GM23338 (cell line): Measurements from ENCODE around the gene NXPH2.

Source experiments
- CREB1 ChIP-seq: fragments of 250-450 bp; sonication (Bioruptor Pico); IDR thresholded peaks from 2 replicates; pipeline ENCODE4 v1.5.0; 2020; ENCODE audit warnings: low read depth, mild to moderate bottlenecking, moderate library complexity
- EZH2 ChIP-seq: fragments of 200-600 bp; sonication (generic); IDR thresholded peaks from one replicate; pipeline ENCODE4 v1.8.0; 2017; ENCODE audit warnings: antibody characterized with exemption, mild to moderate bottlenecking, low read depth; ENCODE audit not compliant: unreplicated experiment
- EZH2phosphoT487 ChIP-seq: fragments of 200-600 bp; sonication (generic); IDR thresholded peaks from one replicate; pipeline ENCODE4 v1.8.1; 2018; ENCODE audit warnings: antibody characterized with exemption; ENCODE audit not compliant: unreplicated experiment
- JUNB ChIP-seq: IDR thresholded peaks from one replicate; pipeline ENCODE4 v1.6.1; 2016; ENCODE audit warnings: antibody characterized with exemption; ENCODE audit not compliant: unreplicated experiment
- POLR2AphosphoS5 ChIP-seq: IDR thresholded peaks from 2 replicates; pipeline ENCODE4 v1.6.1; 2016; ENCODE audit warnings: antibody characterized with exemption, low read depth
- STAT1 ChIP-seq: IDR thresholded peaks from one replicate; pipeline ENCODE4 v1.6.1; 2016; ENCODE audit warnings: antibody characterized with exemption; ENCODE audit not compliant: unreplicated experiment
- ZNF331 ChIP-seq: fragments of 250-450 bp; sonication (Bioruptor Pico); IDR thresholded peaks from 2 replicates; pipeline ENCODE4 v1.5.0; 2020; ENCODE audit warnings: low read depth, mild to moderate bottlenecking, moderate library complexity
- TF ChIP-seq, protein P1 (sequence below), 2 experiments: fragments of 200-600 bp in 1 of 2; sonication (generic) in 1 of 2; conservative IDR thresholded peaks; 2 replicates each; pipeline versions ENCODE4 v1.5.1 to v1.6.1; 2016 to 2017; ENCODE audit warnings: antibody characterized with exemption in 2 of 2, low read depth in 2 of 2, mild to moderate bottlenecking in 2 of 2, moderate library complexity in 1 of 2
- TF ChIP-seq, protein P2 (sequence below): IDR thresholded peaks from one replicate; pipeline ENCODE4 v1.6.1; 2018; ENCODE audit warnings: antibody characterized with exemption; ENCODE audit not compliant: unreplicated experiment
- TF ChIP-seq, protein P3 (sequence below): IDR thresholded peaks from 2 replicates; pipeline ENCODE4 v1.6.1; 2016; ENCODE audit warnings: antibody characterized with exemption

DNA sequence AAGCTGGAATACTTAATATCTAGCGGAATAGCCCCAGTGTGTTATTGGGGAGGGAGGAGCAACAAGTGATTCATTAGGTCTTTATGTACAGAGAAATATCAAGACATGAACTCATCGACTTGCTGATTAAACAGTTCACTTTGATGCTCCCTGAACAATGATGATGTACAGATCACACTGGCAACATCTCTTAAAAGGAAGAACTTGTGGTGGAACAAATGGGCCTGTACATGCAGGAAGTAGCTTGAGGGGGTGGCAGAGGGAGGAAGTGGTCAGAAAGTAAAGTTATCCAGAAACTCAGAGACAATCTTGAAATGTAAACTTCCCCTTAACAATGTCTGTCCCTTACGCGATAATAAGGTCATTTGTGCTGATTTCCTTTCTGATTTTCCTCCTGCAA lies 90.5 kb downstream of the NXPH2 start:
- TF ChIP-seq, protein P1, sequence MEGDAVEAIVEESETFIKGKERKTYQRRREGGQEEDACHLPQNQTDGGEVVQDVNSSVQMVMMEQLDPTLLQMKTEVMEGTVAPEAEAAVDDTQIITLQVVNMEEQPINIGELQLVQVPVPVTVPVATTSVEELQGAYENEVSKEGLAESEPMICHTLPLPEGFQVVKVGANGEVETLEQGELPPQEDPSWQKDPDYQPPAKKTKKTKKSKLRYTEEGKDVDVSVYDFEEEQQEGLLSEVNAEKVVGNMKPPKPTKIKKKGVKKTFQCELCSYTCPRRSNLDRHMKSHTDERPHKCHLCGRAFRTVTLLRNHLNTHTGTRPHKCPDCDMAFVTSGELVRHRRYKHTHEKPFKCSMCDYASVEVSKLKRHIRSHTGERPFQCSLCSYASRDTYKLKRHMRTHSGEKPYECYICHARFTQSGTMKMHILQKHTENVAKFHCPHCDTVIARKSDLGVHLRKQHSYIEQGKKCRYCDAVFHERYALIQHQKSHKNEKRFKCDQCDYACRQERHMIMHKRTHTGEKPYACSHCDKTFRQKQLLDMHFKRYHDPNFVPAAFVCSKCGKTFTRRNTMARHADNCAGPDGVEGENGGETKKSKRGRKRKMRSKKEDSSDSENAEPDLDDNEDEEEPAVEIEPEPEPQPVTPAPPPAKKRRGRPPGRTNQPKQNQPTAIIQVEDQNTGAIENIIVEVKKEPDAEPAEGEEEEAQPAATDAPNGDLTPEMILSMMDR (conservative IDR thresholded peaks at IDR 0.05; ENCODE audit: low read depth in 2 of 2) = no peak
- TF ChIP-seq, protein P2, sequence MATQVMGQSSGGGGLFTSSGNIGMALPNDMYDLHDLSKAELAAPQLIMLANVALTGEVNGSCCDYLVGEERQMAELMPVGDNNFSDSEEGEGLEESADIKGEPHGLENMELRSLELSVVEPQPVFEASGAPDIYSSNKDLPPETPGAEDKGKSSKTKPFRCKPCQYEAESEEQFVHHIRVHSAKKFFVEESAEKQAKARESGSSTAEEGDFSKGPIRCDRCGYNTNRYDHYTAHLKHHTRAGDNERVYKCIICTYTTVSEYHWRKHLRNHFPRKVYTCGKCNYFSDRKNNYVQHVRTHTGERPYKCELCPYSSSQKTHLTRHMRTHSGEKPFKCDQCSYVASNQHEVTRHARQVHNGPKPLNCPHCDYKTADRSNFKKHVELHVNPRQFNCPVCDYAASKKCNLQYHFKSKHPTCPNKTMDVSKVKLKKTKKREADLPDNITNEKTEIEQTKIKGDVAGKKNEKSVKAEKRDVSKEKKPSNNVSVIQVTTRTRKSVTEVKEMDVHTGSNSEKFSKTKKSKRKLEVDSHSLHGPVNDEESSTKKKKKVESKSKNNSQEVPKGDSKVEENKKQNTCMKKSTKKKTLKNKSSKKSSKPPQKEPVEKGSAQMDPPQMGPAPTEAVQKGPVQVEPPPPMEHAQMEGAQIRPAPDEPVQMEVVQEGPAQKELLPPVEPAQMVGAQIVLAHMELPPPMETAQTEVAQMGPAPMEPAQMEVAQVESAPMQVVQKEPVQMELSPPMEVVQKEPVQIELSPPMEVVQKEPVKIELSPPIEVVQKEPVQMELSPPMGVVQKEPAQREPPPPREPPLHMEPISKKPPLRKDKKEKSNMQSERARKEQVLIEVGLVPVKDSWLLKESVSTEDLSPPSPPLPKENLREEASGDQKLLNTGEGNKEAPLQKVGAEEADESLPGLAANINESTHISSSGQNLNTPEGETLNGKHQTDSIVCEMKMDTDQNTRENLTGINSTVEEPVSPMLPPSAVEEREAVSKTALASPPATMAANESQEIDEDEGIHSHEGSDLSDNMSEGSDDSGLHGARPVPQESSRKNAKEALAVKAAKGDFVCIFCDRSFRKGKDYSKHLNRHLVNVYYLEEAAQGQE = no peak
- TF ChIP-seq EZH2 (no peak), EZH2phosphoT487 (no peak), POLR2AphosphoS5 (no peak), JUNB (no peak), CREB1 (CRISPR knock-in tag) (no peak), ZNF331 (CRISPR knock-in tag) (no peak), STAT1 (no peak)
- TF ChIP-seq, protein P3, sequence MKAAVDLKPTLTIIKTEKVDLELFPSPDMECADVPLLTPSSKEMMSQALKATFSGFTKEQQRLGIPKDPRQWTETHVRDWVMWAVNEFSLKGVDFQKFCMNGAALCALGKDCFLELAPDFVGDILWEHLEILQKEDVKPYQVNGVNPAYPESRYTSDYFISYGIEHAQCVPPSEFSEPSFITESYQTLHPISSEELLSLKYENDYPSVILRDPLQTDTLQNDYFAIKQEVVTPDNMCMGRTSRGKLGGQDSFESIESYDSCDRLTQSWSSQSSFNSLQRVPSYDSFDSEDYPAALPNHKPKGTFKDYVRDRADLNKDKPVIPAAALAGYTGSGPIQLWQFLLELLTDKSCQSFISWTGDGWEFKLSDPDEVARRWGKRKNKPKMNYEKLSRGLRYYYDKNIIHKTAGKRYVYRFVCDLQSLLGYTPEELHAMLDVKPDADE = no peak
